Activated naive CD4-positive, alpha-beta T cell treated with anti-CD3 and anti-CD28 coated beads, Interleukin-2, amount 10 ng/mL, durations not matched to agents 7 days and 5 days (primary cell): ENCODE measurements around the gene SOST.

Experiments used
- CTCF ChIA-PET: fragments of 350-600 bp; sonication (Branson Sonifier 250); formaldehyde crosslinking; loops from one replicate; lab custom pipeline; 2021; ENCODE audit warnings: antibody characterized with exemption; lab: Charles Lee
- DNase-seq: peaks from one replicate; pipeline ENCODE4 v3.0.0-alpha.2; 2020
- H3K27ac Mint-ChIP-seq: one replicate; pipeline ENCODE4 v1.8.0; 2021; ENCODE audit warnings: mild to moderate bottlenecking, moderate library complexity, mixed read lengths
- H3K27me3 Mint-ChIP-seq: one replicate; pipeline ENCODE4 v1.8.0; 2021; ENCODE audit warnings: mild to moderate bottlenecking, mixed read lengths
- H3K36me3 Mint-ChIP-seq: one replicate; pipeline ENCODE4 v1.8.0; 2021; ENCODE audit warnings: mixed read lengths
- H3K4me1 Mint-ChIP-seq: one replicate; pipeline ENCODE4 v1.8.0; 2021; ENCODE audit warnings: mixed read lengths
- H3K4me3 Mint-ChIP-seq: one replicate; pipeline ENCODE4 v1.8.0; 2021; ENCODE audit warnings: mild to moderate bottlenecking, moderate library complexity, mixed read lengths
- H3K9me3 Mint-ChIP-seq: one replicate; pipeline ENCODE4 v1.8.0; 2021; ENCODE audit warnings: mixed read lengths

Gene SOST

GRCh38 chr17:43768943-43769342, 10.4 kb upstream of the SOST start:
- no peak overlapping the region for H3K27ac Mint-ChIP-seq
- peaks cover 19% of the 10 kb centered on the region for H3K36me3 Mint-ChIP-seq
- CTCF ChIA-PET, result interaction anchor here (1.6 to 2.1 kb wide), 2 partner anchors 74 to 76 kb away, joined by 4 to 9 read pairs; no protein-coding TSS in a partner anchor
- peaks cover 5% of the 10 kb centered on the region for H3K27me3 Mint-ChIP-seq
- no peaks in the 10 kb centered on the region for H3K9me3 Mint-ChIP-seq
- peak; percentile 11 for DNase-seq
- H3K4me1 Mint-ChIP-seq, result peaks cover 6% of the 10 kb centered on the region
- no peak overlapping the region for H3K4me3 Mint-ChIP-seq

GRCh38 chr17:43768382-43768781, 9.8 kb upstream of the SOST start:
- CTCF ChIA-PET, result interaction anchor here (0.7 to 13.8 kb wide), 3 partner anchors 12 to 288 kb away, joined by 3 to 445 read pairs (median 6); partner anchors contain the start of gene CFAP97D1
- Mint-ChIP-seq H3K27ac (no peak overlapping the region), H3K36me3 (peaks cover 16% of the 10 kb centered on the region), H3K4me3 (no peak overlapping the region), H3K4me1 (peaks cover 4% of the 10 kb centered on the region), H3K9me3 (no peaks in the 10 kb centered on the region), H3K27me3 (peaks cover 5% of the 10 kb centered on the region)
- DNase-seq, result peak; percentile 14

- Mint-ChIP-seq H3K36me3 (peaks cover 10% of the 10 kb centered on the region), H3K4me3 (no peak overlapping the region), H3K9me3 (no peaks in the 10 kb centered on the region), H3K27me3 (peaks cover 5% of the 10 kb centered on the region), H3K27ac (no peak overlapping the region), H3K4me1 (peaks cover 3% of the 10 kb centered on the region)
- peak; percentile 10 for DNase-seq
- CTCF ChIA-PET, result interaction anchor here (0.7 to 13.8 kb wide), 12 partner anchors 11 to 287 kb away, joined by 3 to 445 read pairs (median 4); partner anchors contain the start of genes CFAP97D1, DUSP3 and SOST
These were observed 9.1 kb upstream of the SOST start for GRCh38 chr17:43767713-43768059.

- H3K27ac Mint-ChIP-seq, result no peak overlapping the region
- CTCF ChIA-PET, result interaction anchor here (0.7 to 13.8 kb wide), 18 partner anchors 10 to 280 kb away, joined by 3 to 445 read pairs (median 4); partner anchors contain the start of genes CFAP97D1, DUSP3 and SOST
These were observed 8.6 kb upstream of the SOST start for GRCh38 chr17:43767053-43767712.

DNA sequence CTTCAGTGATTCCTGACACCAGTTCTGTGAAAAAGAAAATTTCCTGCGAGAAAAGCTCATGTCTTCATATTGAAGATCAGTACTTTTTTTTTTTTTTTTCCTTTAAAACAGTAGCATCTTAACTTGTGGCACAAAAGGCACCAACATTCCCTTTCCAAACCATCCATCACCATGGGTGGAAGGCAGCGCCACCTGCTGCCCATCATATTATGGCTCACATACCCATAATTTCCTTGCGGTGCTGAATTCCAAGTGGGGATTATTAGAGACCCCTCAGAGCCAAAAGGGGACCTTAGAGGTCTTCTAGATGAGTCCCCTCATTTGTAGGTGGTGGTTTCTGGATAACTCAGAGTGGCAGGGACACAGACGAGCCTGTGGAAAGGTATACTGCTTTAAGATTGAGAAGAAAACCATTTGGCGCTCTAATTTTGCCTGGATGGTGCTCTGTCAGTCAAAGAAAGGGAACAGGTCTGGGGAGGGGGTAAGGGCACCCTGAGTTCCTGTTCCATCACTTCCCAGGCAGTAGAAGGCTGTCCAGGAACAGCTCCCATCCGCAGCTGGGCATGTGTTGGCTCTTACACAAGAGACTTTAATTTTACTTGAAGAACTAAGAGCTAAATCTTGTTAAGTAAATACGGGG, 7.9 kb upstream of the SOST start:
- H3K4me3 Mint-ChIP-seq, result no peak overlapping the region
- no peak overlapping the region for H3K27ac Mint-ChIP-seq
- peak; percentile 65 for DNase-seq
- peaks cover 4% of the 10 kb centered on the region for H3K36me3 Mint-ChIP-seq
- peaks cover 3% of the 10 kb centered on the region for H3K4me1 Mint-ChIP-seq
- H3K27me3 Mint-ChIP-seq, result peaks cover 5% of the 10 kb centered on the region
- no peaks in the 10 kb centered on the region for H3K9me3 Mint-ChIP-seq
- CTCF ChIA-PET, result interaction anchor here (0.6 to 13.8 kb wide), 28 partner anchors 8 to 493 kb away, joined by 3 to 445 read pairs (median 4); partner anchors contain the start of genes CFAP97D1, DUSP3 and SOST

More at GRCh38 chr17:43767053-43767712, 8.6 kb upstream of the SOST start:
- H3K36me3 Mint-ChIP-seq, result peaks cover 6% of the 10 kb centered on the region
- H3K27me3 Mint-ChIP-seq, result peaks cover 5% of the 10 kb centered on the region
- no peak for DNase-seq
- no peaks in the 10 kb centered on the region for H3K9me3 Mint-ChIP-seq
- H3K4me3 Mint-ChIP-seq, result no peak overlapping the region
- peaks cover 3% of the 10 kb centered on the region for H3K4me1 Mint-ChIP-seq

DNA sequence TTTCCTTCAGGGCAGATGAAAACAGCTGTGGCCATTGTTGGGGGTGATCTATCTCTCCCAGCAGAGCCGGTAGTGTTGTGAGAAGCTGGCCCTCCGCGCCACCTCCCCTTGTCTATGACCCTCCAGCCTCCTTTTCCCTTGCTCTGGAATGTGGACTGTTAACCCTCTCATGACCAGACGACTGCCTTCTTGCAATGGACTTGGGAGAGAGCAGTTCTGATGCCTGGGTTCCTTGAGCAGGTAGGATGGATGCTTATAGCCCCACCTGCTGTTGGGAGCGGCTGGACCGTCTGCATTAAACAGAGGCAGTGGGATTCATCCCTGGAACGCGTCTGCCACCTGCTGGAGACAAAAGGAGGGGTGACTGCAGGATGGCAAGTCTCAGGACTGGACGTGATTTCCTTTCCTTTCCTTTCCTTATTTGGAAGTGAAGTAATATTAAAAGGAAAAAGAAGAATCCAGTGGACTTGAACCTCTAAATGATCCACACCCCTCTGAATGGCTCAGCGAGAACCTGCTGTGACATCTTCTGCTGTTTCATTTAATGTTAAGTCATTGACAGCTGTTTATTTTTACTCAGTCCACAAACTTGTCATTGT, 1.8 kb upstream of the SOST start:
- CTCF ChIA-PET, result interaction anchor here (0.6 to 13.8 kb wide), 18 partner anchors 9 to 226 kb away, joined by 3 to 445 read pairs (median 4); no protein-coding TSS in a partner anchor
- Mint-ChIP-seq H3K36me3 (no peaks in the 10 kb centered on the region), H3K27ac (no peak overlapping the region)

GRCh38 chr17:43759836-43760235, 1.2 kb upstream of the SOST start:
- Mint-ChIP-seq H3K27ac (no peak overlapping the region), H3K4me1 (peaks cover 5% of the 10 kb centered on the region), H3K27me3 (peaks cover 50% of the 10 kb centered on the region), H3K4me3 (no peak overlapping the region), H3K9me3 (no peaks in the 10 kb centered on the region), H3K36me3 (no peaks in the 10 kb centered on the region)
- CTCF ChIA-PET, result interaction anchor here (0.6 to 13.8 kb wide), 18 partner anchors 9 to 225 kb away, joined by 3 to 445 read pairs (median 4); no protein-coding TSS in a partner anchor
- no peak for DNase-seq

More for the DNA sequence above, 1.8 kb upstream of the SOST start:
- peaks cover 5% of the 10 kb centered on the region for H3K4me1 Mint-ChIP-seq
- peaks cover 45% of the 10 kb centered on the region for H3K27me3 Mint-ChIP-seq
- H3K4me3 Mint-ChIP-seq, result no peak overlapping the region
- DNase-seq, result peak; percentile 95
- H3K9me3 Mint-ChIP-seq, result no peaks in the 10 kb centered on the region

DNA sequence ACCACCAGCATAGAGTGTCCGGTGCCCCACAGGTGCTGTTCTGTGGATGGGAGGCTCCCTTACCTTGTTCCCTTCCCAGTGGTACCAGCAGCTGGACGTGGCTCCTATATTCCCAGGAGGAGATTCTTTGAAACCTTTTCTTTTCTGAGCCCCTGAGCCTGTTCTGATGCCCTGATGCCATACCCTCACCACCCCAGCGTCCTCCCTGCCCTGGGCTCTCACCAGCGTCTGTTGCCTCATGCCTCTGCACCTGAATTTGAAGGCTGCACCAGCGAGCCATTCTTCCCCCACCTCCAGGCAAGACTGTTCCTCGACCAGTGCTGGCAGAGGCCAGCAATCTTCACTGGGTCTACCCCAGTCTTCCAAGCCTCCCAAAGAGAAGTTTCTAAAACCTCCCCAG, 505 bp downstream of the SOST start:
- DNase-seq, result no peak
- Mint-ChIP-seq H3K9me3 (no peaks in the 10 kb centered on the region), H3K4me3 (no peak overlapping the region), H3K27ac (no peak overlapping the region), H3K4me1 (peaks cover 5% of the 10 kb centered on the region), H3K36me3 (no peaks in the 10 kb centered on the region), H3K27me3 (peaks cover 67% of the 10 kb centered on the region)
- CTCF ChIA-PET, result interaction anchor here (1.4 to 13.8 kb wide), 5 partner anchors 9 to 181 kb away, joined by 4 to 445 read pairs (median 19); partner anchors contain the start of gene DUSP3

DNA sequence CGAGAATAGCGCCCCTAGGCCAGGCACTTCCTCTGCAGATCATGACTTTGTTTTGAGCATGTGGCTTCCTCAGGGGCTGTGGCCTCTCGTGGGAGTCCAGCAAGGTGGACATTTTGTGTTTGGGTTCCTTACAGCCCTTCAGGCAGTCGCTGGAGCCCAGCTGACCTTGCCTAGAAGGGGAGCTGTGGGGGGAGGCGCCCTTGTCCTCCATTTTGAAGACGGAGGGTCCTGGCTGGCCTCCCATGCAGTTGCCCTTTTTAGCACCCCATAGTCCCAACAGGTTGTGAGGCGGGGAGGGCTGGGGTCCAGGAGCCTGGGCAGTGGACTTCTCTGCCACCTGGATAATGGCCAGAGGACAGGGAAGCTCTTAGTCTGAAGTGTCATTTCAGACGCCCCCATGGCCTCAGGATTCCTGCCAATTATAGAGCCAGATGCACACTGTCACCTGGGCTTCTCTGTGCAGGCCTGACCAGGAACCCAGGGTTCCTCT, 1.4 kb downstream of the SOST start:
- no peak for DNase-seq
- Mint-ChIP-seq H3K4me3 (no peak overlapping the region), H3K36me3 (no peaks in the 10 kb centered on the region), H3K9me3 (no peaks in the 10 kb centered on the region), H3K27me3 (peaks cover 75% of the 10 kb centered on the region), H3K27ac (no peak overlapping the region), H3K4me1 (peaks cover 5% of the 10 kb centered on the region)
- CTCF ChIA-PET, result interaction anchor here (0.5 to 13.8 kb wide), 6 partner anchors 9 to 180 kb away, joined by 3 to 445 read pairs (median 12); partner anchors contain the start of gene DUSP3

DNA sequence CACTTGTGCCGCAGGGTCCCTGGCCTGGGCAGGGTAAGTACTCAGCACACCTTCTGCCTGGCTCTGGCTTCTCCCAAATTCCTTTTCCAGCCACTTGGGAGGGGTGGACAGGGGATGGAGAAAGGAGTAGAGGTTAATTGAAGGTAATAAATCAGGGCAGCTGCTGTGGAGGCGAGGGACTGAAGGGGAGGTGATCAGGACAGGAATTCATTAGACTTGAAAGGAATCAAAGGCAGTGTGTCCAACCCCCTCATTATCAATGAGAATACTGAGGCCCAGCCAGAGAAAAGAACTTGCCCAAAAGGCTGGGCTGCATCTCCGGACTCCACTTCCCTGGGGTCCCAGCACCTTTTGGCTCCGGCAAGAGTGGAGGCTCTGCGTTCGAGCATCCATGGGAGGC, 2.4 kb downstream of the SOST start:
- Mint-ChIP-seq H3K4me3 (no peak overlapping the region), H3K9me3 (no peaks in the 10 kb centered on the region), H3K27ac (no peak overlapping the region), H3K27me3 (peaks cover 85% of the 10 kb centered on the region), H3K36me3 (no peaks in the 10 kb centered on the region), H3K4me1 (peaks cover 5% of the 10 kb centered on the region)
- CTCF ChIA-PET, result interaction anchor here (1.5 to 13.8 kb wide), 5 partner anchors 10 to 179 kb away, joined by 3 to 445 read pairs (median 19); no protein-coding TSS in a partner anchor
- no peak for DNase-seq

GRCh38 chr17:43755389-43755875, 3.2 kb downstream of the SOST start:
- Mint-ChIP-seq H3K9me3 (no peaks in the 10 kb centered on the region), H3K27me3 (peaks cover 93% of the 10 kb centered on the region), H3K4me3 (no peak overlapping the region), H3K36me3 (no peaks in the 10 kb centered on the region), H3K4me1 (peaks cover 5% of the 10 kb centered on the region), H3K27ac (no peak overlapping the region)
- CTCF ChIA-PET, result interaction anchor here (1.5 to 13.8 kb wide), 5 partner anchors 9 to 178 kb away, joined by 3 to 445 read pairs (median 19); no protein-coding TSS in a partner anchor
- peak; percentile 42 for DNase-seq

DNA sequence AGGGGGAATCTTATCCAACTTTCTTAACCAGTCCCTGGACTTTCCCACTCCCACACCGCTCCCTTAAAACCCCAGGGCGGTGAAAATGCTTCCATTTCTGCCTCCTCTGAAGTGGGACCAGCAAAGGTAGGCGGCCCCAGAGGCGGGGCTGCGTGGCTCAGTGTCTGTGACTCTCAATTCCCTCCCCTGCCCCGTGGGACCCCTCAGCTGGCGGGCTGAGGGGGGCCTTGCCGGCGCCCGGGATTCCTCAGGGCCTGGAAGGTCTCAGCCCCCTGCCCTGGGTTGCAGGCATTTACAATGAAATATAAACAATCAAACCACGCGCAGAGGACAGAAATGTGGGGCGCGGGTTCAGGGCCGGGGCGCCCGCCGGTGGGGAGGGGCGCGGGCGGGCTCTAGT, 3.6 kb downstream of the SOST start:
- Mint-ChIP-seq H3K27me3 (peaks cover 93% of the 10 kb centered on the region), H3K4me1 (peaks cover 9% of the 10 kb centered on the region)

GRCh38 chr17:43753493-43754129, 5.0 kb downstream of the SOST start:
- CTCF ChIA-PET, result interaction anchor here (1.0 to 1.9 kb wide), 2 partner anchors 12 to 59 kb away, joined by 5 to 10 read pairs; no protein-coding TSS in a partner anchor
- peaks cover 15% of the 10 kb centered on the region for H3K4me1 Mint-ChIP-seq
- H3K9me3 Mint-ChIP-seq, result no peaks in the 10 kb centered on the region
- no peak for DNase-seq
- no peak overlapping the region for H3K4me3 Mint-ChIP-seq
- no peak overlapping the region for H3K27ac Mint-ChIP-seq
- H3K27me3 Mint-ChIP-seq, result peaks cover 92% of the 10 kb centered on the region
- H3K36me3 Mint-ChIP-seq, result no peaks in the 10 kb centered on the region

More for the DNA sequence above, 3.6 kb downstream of the SOST start:
- no peak overlapping the region for H3K4me3 Mint-ChIP-seq
- no peak overlapping the region for H3K27ac Mint-ChIP-seq
- no peak for DNase-seq
- no peaks in the 10 kb centered on the region for H3K36me3 Mint-ChIP-seq
- CTCF ChIA-PET, result interaction anchor here (1.8 to 13.8 kb wide), 3 partner anchors 9 to 58 kb away, joined by 4 to 445 read pairs (median 19); no protein-coding TSS in a partner anchor
- H3K9me3 Mint-ChIP-seq, result no peaks in the 10 kb centered on the region
